SK-N-SH (cell line): ENCODE results near the gene UNC79.

Experiments
- CHD2 ChIP-seq: fragments of 150-350 bp; IDR thresholded peaks from 2 replicates; pipeline ENCODE4 v1.6.1; 2018; ENCODE audit warnings: low read length; ENCODE audit not compliant: partially characterized antibody
- EZH2phosphoT487 ChIP-seq: fragments of 200-600 bp; sonication (generic); IDR thresholded peaks from 2 replicates; pipeline ENCODE4 v1.6.1; 2017; ENCODE audit warnings: low read depth, mixed run types, mild to moderate bottlenecking, antibody characterized with exemption, moderate library complexity, borderline replicate concordance
- GABPA ChIP-seq: IDR thresholded peaks from 2 replicates; pipeline ENCODE4 v1.4.0; 2012; ENCODE audit warnings: low read depth, mild to moderate bottlenecking
- MXI1 ChIP-seq: IDR thresholded peaks from 2 replicates; pipeline ENCODE4 v1.6.1; 2012; ENCODE audit warnings: mild to moderate bottlenecking, low read depth, low read length, improper control_type of control experiment
- REST ChIP-seq: IDR thresholded peaks from 2 replicates; pipeline ENCODE4 v1.6.1; 2012; ENCODE audit warnings: mild to moderate bottlenecking, low read depth, low read length, moderate library complexity
- TF ChIP-seq, protein P1 (sequence below): fragments of 200-600 bp; sonication (generic); IDR thresholded peaks from 2 replicates; pipeline ENCODE4 v1.6.1; 2017; ENCODE audit warnings: antibody characterized with exemption, mild to moderate bottlenecking, moderate library complexity

- TF ChIP-seq GABPA, result no peak
- TF ChIP-seq, protein P1, sequence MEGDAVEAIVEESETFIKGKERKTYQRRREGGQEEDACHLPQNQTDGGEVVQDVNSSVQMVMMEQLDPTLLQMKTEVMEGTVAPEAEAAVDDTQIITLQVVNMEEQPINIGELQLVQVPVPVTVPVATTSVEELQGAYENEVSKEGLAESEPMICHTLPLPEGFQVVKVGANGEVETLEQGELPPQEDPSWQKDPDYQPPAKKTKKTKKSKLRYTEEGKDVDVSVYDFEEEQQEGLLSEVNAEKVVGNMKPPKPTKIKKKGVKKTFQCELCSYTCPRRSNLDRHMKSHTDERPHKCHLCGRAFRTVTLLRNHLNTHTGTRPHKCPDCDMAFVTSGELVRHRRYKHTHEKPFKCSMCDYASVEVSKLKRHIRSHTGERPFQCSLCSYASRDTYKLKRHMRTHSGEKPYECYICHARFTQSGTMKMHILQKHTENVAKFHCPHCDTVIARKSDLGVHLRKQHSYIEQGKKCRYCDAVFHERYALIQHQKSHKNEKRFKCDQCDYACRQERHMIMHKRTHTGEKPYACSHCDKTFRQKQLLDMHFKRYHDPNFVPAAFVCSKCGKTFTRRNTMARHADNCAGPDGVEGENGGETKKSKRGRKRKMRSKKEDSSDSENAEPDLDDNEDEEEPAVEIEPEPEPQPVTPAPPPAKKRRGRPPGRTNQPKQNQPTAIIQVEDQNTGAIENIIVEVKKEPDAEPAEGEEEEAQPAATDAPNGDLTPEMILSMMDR, result no peak
- no peak for TF ChIP-seq REST
- no peak for TF ChIP-seq EZH2phosphoT487
- TF ChIP-seq MXI1, result no peak
- no peak for TF ChIP-seq CHD2
Observed at GRCh38 chr14:93708311-93708734, 277.6 kb downstream of the UNC79 start.
